ENCODE data around the gene FARS2.

DNA sequence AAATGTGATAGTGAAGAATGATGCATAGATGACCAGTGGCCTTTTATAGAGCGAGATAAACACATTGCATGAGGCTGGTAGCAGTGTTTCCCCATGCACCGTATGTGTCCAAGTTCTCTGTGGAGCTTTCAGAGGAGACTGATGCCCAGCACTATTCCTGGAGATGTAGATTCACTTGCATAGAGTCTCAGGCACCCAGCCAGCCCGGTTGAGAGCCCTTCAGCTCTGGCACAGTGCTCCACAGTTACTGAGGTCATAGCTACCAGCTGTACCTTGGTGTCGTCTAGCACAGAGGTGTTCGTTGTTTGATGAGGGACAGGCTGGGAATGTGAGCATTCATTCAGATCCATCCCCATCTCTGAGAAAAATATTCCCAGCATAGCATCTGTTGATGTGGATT is 328.9 kb downstream of the FARS2 start:
- no peak for TF ChIP-seq CTCF (IDR thresholded peaks at IDR 0.05)
- no peak for TF ChIP-seq POLR2A (IDR thresholded peaks at IDR 0.05)
